ENCODE measurements around the gene CACFD1. TPM values are rescaled to one million over a fixed set of nuclear protein-coding genes. Genes with fewer than 3 reads are reported as not detected.

The CACFD1 gene
- total RNA-seq, 1 experiment from 2014 or later: 27.0 TPM

DNA sequence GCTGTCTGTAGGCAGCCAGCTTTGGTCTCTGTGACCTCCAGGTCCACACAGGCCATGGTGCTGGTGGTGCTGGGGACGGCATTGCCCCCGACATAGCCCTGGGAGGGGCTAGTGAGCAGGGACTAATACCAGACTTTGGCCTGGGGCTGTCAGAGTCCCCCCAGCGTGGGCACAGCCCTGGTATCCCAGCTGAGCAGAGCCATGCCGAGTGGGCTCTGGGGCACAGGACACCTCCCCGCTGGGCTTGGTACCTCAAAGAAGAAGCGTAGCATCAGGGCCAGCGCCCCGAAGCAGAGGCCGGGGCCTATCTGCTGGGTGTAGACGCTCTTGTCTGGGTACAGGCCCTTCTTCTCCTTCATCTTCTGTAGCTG, 55.4 kb downstream of the CACFD1 start:
- no peak overlapping the region for H3K27ac Mint-ChIP-seq (ENCODE audit: unreplicated experiment)
- H3K36me3 Mint-ChIP-seq (ENCODE audit: insufficient read depth, unreplicated experiment): no peaks in the 10 kb centered on the region
- CTCF ChIA-PET: no interaction called here
- Histone ChIP-seq H3K9me3 (no peaks in the 10 kb centered on the region), H3K27me3 (replicated peaks; ENCODE audit: control insufficient read depth, insufficient read depth, low read length) (no peaks in the 10 kb centered on the region), H3K36me3 (ENCODE audit: control insufficient read depth, insufficient read depth, low read length) (no peaks in the 10 kb centered on the region), H3K4me3 (ENCODE audit: low read depth, low read length) (no peak overlapping the region), H3K4me1 (no peaks in the 10 kb centered on the region)
- no peak for DNase-seq
- POLR2A ChIA-PET: no interaction called here
- TF ChIP-seq, protein P1, sequence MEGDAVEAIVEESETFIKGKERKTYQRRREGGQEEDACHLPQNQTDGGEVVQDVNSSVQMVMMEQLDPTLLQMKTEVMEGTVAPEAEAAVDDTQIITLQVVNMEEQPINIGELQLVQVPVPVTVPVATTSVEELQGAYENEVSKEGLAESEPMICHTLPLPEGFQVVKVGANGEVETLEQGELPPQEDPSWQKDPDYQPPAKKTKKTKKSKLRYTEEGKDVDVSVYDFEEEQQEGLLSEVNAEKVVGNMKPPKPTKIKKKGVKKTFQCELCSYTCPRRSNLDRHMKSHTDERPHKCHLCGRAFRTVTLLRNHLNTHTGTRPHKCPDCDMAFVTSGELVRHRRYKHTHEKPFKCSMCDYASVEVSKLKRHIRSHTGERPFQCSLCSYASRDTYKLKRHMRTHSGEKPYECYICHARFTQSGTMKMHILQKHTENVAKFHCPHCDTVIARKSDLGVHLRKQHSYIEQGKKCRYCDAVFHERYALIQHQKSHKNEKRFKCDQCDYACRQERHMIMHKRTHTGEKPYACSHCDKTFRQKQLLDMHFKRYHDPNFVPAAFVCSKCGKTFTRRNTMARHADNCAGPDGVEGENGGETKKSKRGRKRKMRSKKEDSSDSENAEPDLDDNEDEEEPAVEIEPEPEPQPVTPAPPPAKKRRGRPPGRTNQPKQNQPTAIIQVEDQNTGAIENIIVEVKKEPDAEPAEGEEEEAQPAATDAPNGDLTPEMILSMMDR (IDR thresholded peaks at IDR 0.05; ENCODE audit: insufficient read depth in 1 of 2, low read depth in 1 of 2, low read length in 1 of 2, severe bottlenecking in 1 of 2, unreplicated experiment in 1 of 2): no peak
- H3K4me1 Mint-ChIP-seq (ENCODE audit: low read depth, unreplicated experiment): no peaks in the 10 kb centered on the region
- BruUV-seq (replicated peaks): no TSS peak
- intact Hi-C loops (cut with micrococcal nuclease; ENCODE audit: unreplicated experiment): no loop called here
- no peaks in the 10 kb centered on the region for H3K9me3 Mint-ChIP-seq (ENCODE audit: unreplicated experiment)
- H3K27me3 Mint-ChIP-seq (ENCODE audit: insufficient read depth, unreplicated experiment): no peaks in the 10 kb centered on the region
- no peak overlapping the region for H3K4me3 Mint-ChIP-seq (ENCODE audit: unreplicated experiment)

DNA sequence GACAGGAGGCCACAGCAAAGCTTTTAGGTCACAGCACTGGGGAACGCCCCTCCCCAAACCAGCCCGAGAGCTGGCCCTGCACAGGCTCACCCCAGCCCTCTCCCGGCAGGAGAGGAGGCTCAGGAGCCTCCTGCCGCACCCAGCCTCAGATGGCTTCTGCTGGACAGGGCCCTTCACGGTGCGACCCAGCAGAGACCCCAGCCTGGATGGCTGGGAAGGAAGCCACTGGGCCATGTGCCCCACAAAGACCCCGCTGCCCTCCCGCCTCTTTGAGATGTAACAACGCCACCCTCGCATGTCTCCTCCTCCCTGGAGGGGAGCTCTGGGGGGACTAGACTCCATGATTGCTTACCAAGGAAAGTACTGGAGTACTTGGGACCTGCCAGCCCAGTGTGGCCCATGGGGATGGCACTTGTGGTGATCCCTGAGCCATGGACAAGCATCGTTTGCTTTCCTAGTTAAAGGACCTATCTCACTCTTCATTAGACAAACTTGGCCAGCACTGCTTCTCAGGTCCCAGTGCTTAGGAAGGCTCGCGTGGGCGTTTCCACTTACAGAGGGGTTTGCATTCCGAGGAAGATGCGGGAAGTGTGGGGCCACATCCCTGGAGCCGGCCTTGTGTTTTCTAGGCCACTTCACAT, 56.0 kb downstream of the CACFD1 start:
- POLR2A ChIA-PET: no interaction called here
- intact Hi-C loops (cut with micrococcal nuclease; ENCODE audit: unreplicated experiment): no loop called here
- Mint-ChIP-seq H3K9me3 (ENCODE audit: unreplicated experiment) (no peaks in the 10 kb centered on the region), H3K4me1 (ENCODE audit: low read depth, unreplicated experiment) (no peaks in the 10 kb centered on the region), H3K4me3 (ENCODE audit: unreplicated experiment) (no peak overlapping the region), H3K27me3 (ENCODE audit: insufficient read depth, unreplicated experiment) (no peaks in the 10 kb centered on the region), H3K27ac (ENCODE audit: unreplicated experiment) (no peak overlapping the region), H3K36me3 (ENCODE audit: insufficient read depth, unreplicated experiment) (no peaks in the 10 kb centered on the region)
- CTCF ChIA-PET: no interaction called here
- TF ChIP-seq, protein P1 (IDR thresholded peaks at IDR 0.05; ENCODE audit: insufficient read depth in 1 of 2, low read depth in 1 of 2, low read length in 1 of 2, severe bottlenecking in 1 of 2, unreplicated experiment in 1 of 2): no peak
- no TSS peak for BruUV-seq (replicated peaks)
- no peak overlapping the region for H3K4me3 ChIP-seq (ENCODE audit: low read depth, low read length)
- no peaks in the 10 kb centered on the region for H3K36me3 ChIP-seq (ENCODE audit: control insufficient read depth, insufficient read depth, low read length)
- no peaks in the 10 kb centered on the region for H3K4me1 ChIP-seq
- no peaks in the 10 kb centered on the region for H3K9me3 ChIP-seq
- no peak for DNase-seq
- H3K27me3 ChIP-seq (replicated peaks; ENCODE audit: control insufficient read depth, insufficient read depth, low read length): no peaks in the 10 kb centered on the region

DNA sequence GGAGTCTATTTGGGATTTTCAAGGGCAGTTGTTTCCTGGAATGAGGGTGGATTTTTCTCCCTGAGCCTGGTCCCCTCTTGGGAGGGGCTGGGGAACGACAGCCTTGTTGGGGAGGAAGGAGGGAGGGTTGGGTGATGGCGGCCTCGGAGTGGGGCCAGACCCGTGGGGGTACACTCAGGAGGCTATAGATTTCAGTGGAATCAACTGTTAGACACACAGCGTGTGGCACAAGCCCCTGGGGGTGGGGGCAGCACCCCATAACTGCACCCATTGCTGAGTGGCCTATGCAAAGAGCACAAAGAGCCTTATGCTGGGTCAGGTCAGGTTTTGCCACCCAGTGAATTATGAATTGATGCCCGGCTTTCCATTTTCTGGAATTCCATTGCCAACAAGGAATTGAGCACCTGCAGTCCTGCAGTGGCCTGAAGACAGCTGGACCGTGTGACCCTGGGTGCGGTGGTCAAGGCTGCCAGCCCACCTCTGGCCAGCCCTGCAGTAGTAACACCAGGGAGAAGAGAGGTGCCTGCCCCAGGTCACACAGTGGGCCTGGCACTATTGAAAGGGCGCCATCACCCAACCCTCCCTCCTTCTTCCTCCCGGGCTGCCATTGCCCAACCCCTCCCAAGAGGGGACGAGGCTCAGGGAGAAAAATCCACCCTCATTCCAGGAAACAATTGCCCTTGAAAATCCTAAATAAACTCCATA, 56.6 kb downstream of the CACFD1 start:
- no peaks in the 10 kb centered on the region for H3K27me3 ChIP-seq (replicated peaks; ENCODE audit: control insufficient read depth, insufficient read depth, low read length)
- CTCF ChIA-PET: no interaction called here

More for the DNA sequence above, 56.6 kb downstream of the CACFD1 start:
- Mint-ChIP-seq H3K36me3 (ENCODE audit: insufficient read depth, unreplicated experiment) (no peaks in the 10 kb centered on the region), H3K4me1 (ENCODE audit: low read depth, unreplicated experiment) (no peaks in the 10 kb centered on the region), H3K9me3 (ENCODE audit: unreplicated experiment) (no peaks in the 10 kb centered on the region), H3K27me3 (ENCODE audit: insufficient read depth, unreplicated experiment) (no peaks in the 10 kb centered on the region), H3K27ac (ENCODE audit: unreplicated experiment) (no peak overlapping the region), H3K4me3 (ENCODE audit: unreplicated experiment) (no peak overlapping the region)
- POLR2A ChIA-PET: no interaction called here
- H3K4me3 ChIP-seq (ENCODE audit: low read depth, low read length): no peak overlapping the region
- H3K36me3 ChIP-seq (ENCODE audit: control insufficient read depth, insufficient read depth, low read length): no peaks in the 10 kb centered on the region
- no peaks in the 10 kb centered on the region for H3K4me1 ChIP-seq
- H3K9me3 ChIP-seq: no peaks in the 10 kb centered on the region
- no TSS peak for BruUV-seq (replicated peaks)
- TF ChIP-seq, protein P1 (IDR thresholded peaks at IDR 0.05; ENCODE audit: insufficient read depth in 1 of 2, low read depth in 1 of 2, low read length in 1 of 2, severe bottlenecking in 1 of 2, unreplicated experiment in 1 of 2): no peak
- no peak for DNase-seq
- intact Hi-C loops (cut with micrococcal nuclease; ENCODE audit: unreplicated experiment): no loop called here
